Measurements from ENCODE around the gene ACER3.

GRCh38 chr11:76975513-76975912, 114.8 kb downstream of the ACER3 start:
- no peak for TF ChIP-seq RAD21 (IDR thresholded peaks at IDR 0.05)
- TF ChIP-seq CTCF (IDR thresholded peaks at IDR 0.05; ENCODE audit: low read depth, low read length, missing input control): no peak
- TF ChIP-seq REST (IDR thresholded peaks at IDR 0.05): no peak
- TF ChIP-seq TAF1 (conservative IDR thresholded peaks at IDR 0.05): no peak
- no peak for TF ChIP-seq FOXA2 (IDR thresholded peaks at IDR 0.05)
- TF ChIP-seq YY1 (IDR thresholded peaks at IDR 0.05): no peak
- TF ChIP-seq RXRA (IDR thresholded peaks at IDR 0.05): no peak

Data from liver (tissue), 3 donors.